PFSK-1 (cell line): Measurements from ENCODE around the gene CLEC12A. TPM values are rescaled to one million over a fixed set of nuclear protein-coding genes. Genes with fewer than 3 reads are reported as not detected.

ENCODE experiments used
- FOXP2 ChIP-seq: optimal IDR thresholded peaks from 2 replicates; pipeline ENCODE3; 2011; ENCODE audit warnings: borderline replicate concordance, control low read depth, inconsistent platforms; ENCODE audit not compliant: insufficient read depth; ENCODE audit errors: extremely low read length, extremely low read depth
- POLR2AphosphoS5 ChIP-seq: IDR thresholded peaks from 2 replicates; pipeline ENCODE4 v1.6.1; 2012; ENCODE audit warnings: low read depth, mild to moderate bottlenecking, control low read depth, low read length, moderate library complexity
- REST ChIP-seq, 2 experiments: IDR thresholded peaks; 2 replicates each; pipeline versions ENCODE4 v1.6.1 to v1.8.0; 2011 to 2012; ENCODE audit warnings: low read depth in 2 of 2, low read length in 2 of 2, control low read depth in 1 of 2, inconsistent platforms in 1 of 2, mild to moderate bottlenecking in 1 of 2, moderate library complexity in 1 of 2; ENCODE audit not compliant: insufficient read depth in 1 of 2
- SIN3A ChIP-seq: IDR thresholded peaks from 2 replicates; pipeline ENCODE4 v1.6.1; 2012; ENCODE audit warnings: mild to moderate bottlenecking, low read length, moderate library complexity, borderline replicate concordance; ENCODE audit not compliant: insufficient read depth
- TAF1 ChIP-seq: IDR thresholded peaks from 2 replicates; pipeline ENCODE4 v1.6.1; 2012; ENCODE audit warnings: low read length, control low read depth, borderline replicate concordance; ENCODE audit not compliant: insufficient read depth
- polyA plus RNA-seq: library from polyadenylated mRNA; unstranded; fragments of >200 nt; gene quantifications from one replicate; pipeline ENCODE4 v1.2.1, GENCODE V29; 2012; ENCODE audit warnings: low read depth, missing spikeins; ENCODE audit not compliant: insufficient read length

Gene CLEC12A
- not detected for polyA plus RNA-seq

- TF ChIP-seq REST (IDR thresholded peaks at IDR 0.05; ENCODE audit: insufficient read depth in 1 of 2, low read depth in 2 of 2, low read length in 2 of 2), result no peak
- TF ChIP-seq SIN3A, result no peak
- no peak for TF ChIP-seq POLR2AphosphoS5
- TF ChIP-seq TAF1, result no peak
- no peak for TF ChIP-seq FOXP2
These were observed at the start of gene CLEC12A for GRCh38 chr12:9971181-9971580. Gene CLEC12A (plus strand): TSS chr12:9971409. CDS start chr12:9971597, 188 bp downstream.

DNA sequence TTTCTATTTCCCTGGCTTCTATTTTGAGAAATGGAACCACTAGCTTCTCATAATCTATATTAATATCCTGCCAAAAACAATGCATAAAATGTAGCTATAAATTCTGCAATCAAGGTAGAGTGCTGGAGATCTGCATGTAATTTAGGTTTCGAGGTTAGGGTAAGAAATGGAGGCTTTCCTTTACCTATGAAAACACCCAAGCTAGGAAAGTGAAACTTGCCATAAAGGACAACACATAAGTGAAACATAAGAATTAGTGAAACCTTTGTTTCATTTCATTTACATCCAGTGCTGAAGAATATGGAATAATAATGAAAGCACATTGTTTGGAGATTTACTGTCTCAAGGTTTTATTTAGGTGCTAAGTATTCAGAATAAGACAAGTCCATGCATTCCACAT lies 48.8 kb upstream of the CLEC12A start:
- no peak for TF ChIP-seq FOXP2
- TF ChIP-seq POLR2AphosphoS5, result no peak
- no peak for TF ChIP-seq SIN3A
- no peak for TF ChIP-seq REST (IDR thresholded peaks at IDR 0.05; ENCODE audit: insufficient read depth in 1 of 2, low read depth in 2 of 2, low read length in 2 of 2)
- no peak for TF ChIP-seq TAF1

GRCh38 chr12:9925705-9926393 lies 45.4 kb upstream of the CLEC12A start:
- TF ChIP-seq REST (IDR thresholded peaks at IDR 0.05; ENCODE audit: insufficient read depth in 1 of 2, low read depth in 2 of 2, low read length in 2 of 2), result no peak
- TF ChIP-seq POLR2AphosphoS5, result no peak

DNA sequence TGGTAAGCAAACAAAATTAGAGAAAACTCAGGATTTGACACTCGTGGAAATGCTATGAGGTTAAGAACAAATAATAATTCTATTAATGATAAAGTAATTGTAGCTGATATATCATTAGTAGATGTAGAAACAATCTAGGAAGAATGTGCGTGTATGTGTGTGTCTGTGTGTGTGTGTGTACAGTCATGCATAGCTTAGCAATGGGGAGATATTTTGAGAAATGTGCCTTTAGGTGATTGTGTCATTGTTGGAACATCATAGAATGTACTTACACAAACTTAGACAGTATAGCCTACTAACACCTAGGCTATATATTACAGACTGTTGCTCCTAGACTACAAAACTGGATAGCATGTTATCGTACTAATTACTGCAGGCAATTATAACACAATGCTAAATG lies 44.3 kb upstream of the CLEC12A start:
- TF ChIP-seq REST (IDR thresholded peaks at IDR 0.05; ENCODE audit: insufficient read depth in 1 of 2, low read depth in 2 of 2, low read length in 2 of 2), result no peak
- no peak for TF ChIP-seq SIN3A
- no peak for TF ChIP-seq TAF1
- no peak for TF ChIP-seq POLR2AphosphoS5

- TF ChIP-seq REST (IDR thresholded peaks at IDR 0.05; ENCODE audit: insufficient read depth in 1 of 2, low read depth in 2 of 2, low read length in 2 of 2), result no peak
- no peak for TF ChIP-seq FOXP2
- TF ChIP-seq SIN3A, result no peak
- TF ChIP-seq POLR2AphosphoS5, result no peak
- no peak for TF ChIP-seq TAF1
These were observed 42.6 kb upstream of the CLEC12A start for GRCh38 chr12:9928607-9929006.
